SU-DHL-6 (cell line): ENCODE data around the gene GARS1.

ENCODE experiments used
- H2AFZ ChIP-seq: fragments of 200-600 bp; sonication (generic); 2 replicates; pipeline ENCODE4 v1.6.1; 2014; ENCODE audit warnings: low read depth, mild to moderate bottlenecking, moderate library complexity, mixed read lengths, antibody characterized with exemption, low read length; ENCODE audit not compliant: severe bottlenecking
- H3F3A ChIP-seq: fragments of 200-600 bp; shearing (Covaris generic); 2 replicates; pipeline ENCODE4 v1.6.0; 2016; ENCODE audit warnings: antibody characterized with exemption, mild to moderate bottlenecking; ENCODE audit not compliant: insufficient read depth
- H3K27ac ChIP-seq: fragments of 200-600 bp; sonication (generic); 2 replicates; pipeline ENCODE4 v1.5.1; 2016; ENCODE audit warnings: low read depth, mild to moderate bottlenecking, low read length, moderate library complexity, mixed read lengths
- H3K27me3 ChIP-seq: fragments of 200-600 bp; sonication (generic), shearing (Covaris generic); 2 replicates; pipeline ENCODE4 v1.6.0; 2014; ENCODE audit warnings: mild to moderate bottlenecking, low read length
- H3K36me3 ChIP-seq: fragments of 200-600 bp; sonication (generic); 2 replicates; pipeline ENCODE4 v1.6.1; 2014; ENCODE audit warnings: mild to moderate bottlenecking, low read length, mixed read lengths
- H3K4me2 ChIP-seq: fragments of 300-600, 200-600 bp; shearing (Covaris generic), sonication (generic); 2 replicates; pipeline ENCODE4 v1.6.0; 2014; ENCODE audit warnings: low read length, low read depth, mild to moderate bottlenecking; ENCODE audit not compliant: poor library complexity, severe bottlenecking
- H3K4me3 ChIP-seq: fragments of 200-600 bp; sonication (generic); 2 replicates; pipeline ENCODE4 v1.5.1; 2014; ENCODE audit warnings: antibody characterized with exemption, low read length, mild to moderate bottlenecking, mixed read lengths; ENCODE audit not compliant: insufficient read depth, poor library complexity, severe bottlenecking
- H3K79me2 ChIP-seq: fragments of 200-600 bp; sonication (generic); 2 replicates; pipeline ENCODE4 v1.6.1; 2014; ENCODE audit warnings: mild to moderate bottlenecking, low read length, moderate library complexity; ENCODE audit not compliant: insufficient read depth
- H3K9ac ChIP-seq: fragments of 200-600 bp; sonication (generic); 2 replicates; pipeline ENCODE4 v1.7.0; 2014; ENCODE audit warnings: mild to moderate bottlenecking, low read length
- H3K9me2 ChIP-seq: fragments of 200-600 bp; sonication (generic); replicated peaks from 2 replicates; pipeline ENCODE4 v1.6.1; 2014; ENCODE audit warnings: low read length; ENCODE audit not compliant: insufficient read depth
- H3K9me3 ChIP-seq: fragments of 200-600 bp; sonication (generic); 2 replicates; pipeline ENCODE4 v1.6.1; 2014; ENCODE audit warnings: low read length, mixed read lengths; ENCODE audit not compliant: insufficient read depth
- H4K20me1 ChIP-seq: fragments of 200-600 bp; sonication (generic); 2 replicates; pipeline ENCODE4 v1.6.1; 2014; ENCODE audit warnings: low read depth, mild to moderate bottlenecking, antibody characterized with exemption, low read length, moderate library complexity, mixed read lengths
- EZH2phosphoT487 ChIP-seq: fragments of 200-600 bp; sonication (generic), shearing (Covaris generic); conservative IDR thresholded peaks from 2 replicates; pipeline ENCODE4 v1.6.1; 2018; ENCODE audit warnings: mild to moderate bottlenecking, antibody characterized with exemption, low read length, moderate library complexity, mixed read lengths
- TF ChIP-seq, protein P1 (sequence below): fragments of 200-600 bp; sonication (generic); IDR thresholded peaks from one replicate; pipeline ENCODE4 v1.5.1; 2017; ENCODE audit warnings: antibody characterized with exemption, mild to moderate bottlenecking, low read length, moderate library complexity; ENCODE audit not compliant: insufficient read depth, poor library complexity, severe bottlenecking

The GARS1 gene

DNA sequence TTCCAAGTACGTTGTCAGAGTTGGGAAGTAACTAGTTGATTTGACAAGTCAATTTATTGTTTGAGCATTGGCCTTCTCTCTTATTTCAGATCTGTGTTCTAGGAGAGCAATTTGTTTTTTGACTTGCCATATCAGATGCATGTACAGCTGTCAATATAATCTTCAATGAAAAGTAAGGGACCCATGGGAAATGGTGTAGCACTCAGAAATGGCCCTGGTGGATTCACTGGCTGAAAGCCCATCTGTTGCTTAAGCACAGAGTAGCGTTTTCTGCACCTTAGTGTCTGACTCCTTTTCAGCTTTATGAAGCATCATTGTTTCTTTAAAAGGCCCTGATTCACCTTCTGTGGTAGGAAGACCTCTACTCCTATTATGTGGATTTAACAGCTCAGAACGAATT, 10.2 kb downstream of the GARS1 start:
- peaks cover 23% of the 10 kb centered on the region for H3F3A ChIP-seq
- H3K9me2 ChIP-seq, result no peaks in the 10 kb centered on the region
- no peak overlapping the region for H3K27ac ChIP-seq
- H4K20me1 ChIP-seq, result peaks cover 30% of the 10 kb centered on the region; the same call in 1 of the 2 replicates
- no peaks in the 10 kb centered on the region for H3K27me3 ChIP-seq
- H3K9ac ChIP-seq, result no peak overlapping the region
- no peak overlapping the region for H3K4me3 ChIP-seq
- H2AFZ ChIP-seq, result no peak overlapping the region
- peaks cover 60% of the 10 kb centered on the region for H3K79me2 ChIP-seq
- H3K4me2 ChIP-seq, result no peak overlapping the region
- H3K36me3 ChIP-seq, result peaks cover 89% of the 10 kb centered on the region
- H3K9me3 ChIP-seq, result no peaks in the 10 kb centered on the region
- TF ChIP-seq, protein P1, sequence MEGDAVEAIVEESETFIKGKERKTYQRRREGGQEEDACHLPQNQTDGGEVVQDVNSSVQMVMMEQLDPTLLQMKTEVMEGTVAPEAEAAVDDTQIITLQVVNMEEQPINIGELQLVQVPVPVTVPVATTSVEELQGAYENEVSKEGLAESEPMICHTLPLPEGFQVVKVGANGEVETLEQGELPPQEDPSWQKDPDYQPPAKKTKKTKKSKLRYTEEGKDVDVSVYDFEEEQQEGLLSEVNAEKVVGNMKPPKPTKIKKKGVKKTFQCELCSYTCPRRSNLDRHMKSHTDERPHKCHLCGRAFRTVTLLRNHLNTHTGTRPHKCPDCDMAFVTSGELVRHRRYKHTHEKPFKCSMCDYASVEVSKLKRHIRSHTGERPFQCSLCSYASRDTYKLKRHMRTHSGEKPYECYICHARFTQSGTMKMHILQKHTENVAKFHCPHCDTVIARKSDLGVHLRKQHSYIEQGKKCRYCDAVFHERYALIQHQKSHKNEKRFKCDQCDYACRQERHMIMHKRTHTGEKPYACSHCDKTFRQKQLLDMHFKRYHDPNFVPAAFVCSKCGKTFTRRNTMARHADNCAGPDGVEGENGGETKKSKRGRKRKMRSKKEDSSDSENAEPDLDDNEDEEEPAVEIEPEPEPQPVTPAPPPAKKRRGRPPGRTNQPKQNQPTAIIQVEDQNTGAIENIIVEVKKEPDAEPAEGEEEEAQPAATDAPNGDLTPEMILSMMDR, result no peak
- no peak for TF ChIP-seq EZH2phosphoT487

DNA sequence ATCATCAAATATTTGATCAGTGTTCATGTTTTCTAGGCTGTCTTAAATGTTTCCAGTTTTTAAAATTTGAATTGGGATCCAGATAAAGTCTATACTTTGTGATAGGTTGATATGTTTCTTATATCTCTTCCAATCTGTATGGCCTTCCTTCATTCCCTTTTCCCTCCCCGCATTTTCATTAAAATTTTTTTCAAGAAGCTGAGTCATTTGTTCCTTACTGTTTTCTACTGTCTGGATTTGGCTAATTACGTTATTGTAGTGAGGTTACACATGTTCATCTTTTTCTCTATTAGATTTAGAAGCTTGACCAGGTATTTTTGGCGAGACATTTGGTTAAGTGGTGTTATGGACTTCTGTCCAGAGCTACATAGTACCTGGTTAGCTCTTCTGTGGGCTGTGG, 11.2 kb downstream of the GARS1 start:
- Histone ChIP-seq H3K9me2 (no peaks in the 10 kb centered on the region), H3K36me3 (peaks cover 89% of the 10 kb centered on the region), H3K9ac (no peak overlapping the region), H2AFZ (no peak overlapping the region), H3K27ac (no peak overlapping the region), H3K27me3 (no peaks in the 10 kb centered on the region), H3K9me3 (no peaks in the 10 kb centered on the region), H3F3A (peaks cover 25% of the 10 kb centered on the region), H3K79me2 (peaks cover 57% of the 10 kb centered on the region), H4K20me1 (peaks cover 36% of the 10 kb centered on the region), H3K4me2 (no peak overlapping the region), H3K4me3 (no peak overlapping the region)
- TF ChIP-seq, protein P1, result no peak
- TF ChIP-seq EZH2phosphoT487, result no peak

DNA sequence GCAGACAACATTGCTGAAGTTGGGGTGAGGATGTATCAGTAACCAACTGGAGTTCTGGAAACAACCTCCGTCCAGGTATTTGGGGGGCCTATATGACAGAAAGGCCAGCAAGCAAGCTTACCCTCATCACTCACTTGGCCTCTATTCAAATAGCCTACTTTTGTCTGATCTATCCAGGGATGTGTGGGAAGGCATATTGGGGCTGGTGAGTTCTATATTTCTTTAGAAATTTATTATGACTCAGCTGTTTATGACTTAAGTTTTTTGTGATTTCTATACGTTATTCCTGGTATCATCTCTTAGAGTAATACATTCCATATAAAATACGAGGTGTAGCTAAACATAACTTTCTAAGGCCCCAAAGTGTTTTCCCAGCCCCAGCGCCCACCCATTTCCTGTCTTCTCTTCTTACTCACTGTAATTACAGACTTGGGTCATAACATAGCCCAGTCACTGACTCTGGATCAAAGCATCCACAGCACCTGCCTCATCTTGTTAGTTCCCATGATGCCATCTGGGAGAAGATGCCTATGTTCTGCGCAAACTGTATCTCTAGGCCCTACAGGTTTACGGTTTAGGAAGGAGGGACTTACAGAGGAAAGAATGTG, 18.1 kb downstream of the GARS1 start:
- Histone ChIP-seq H3F3A (peaks cover 21% of the 10 kb centered on the region), H3K79me2 (peaks cover 72% of the 10 kb centered on the region), H3K4me2 (no peak overlapping the region), H3K27ac (no peak overlapping the region), H3K9ac (no peak overlapping the region), H3K9me3 (no peaks in the 10 kb centered on the region), H2AFZ (no peak overlapping the region), H3K36me3 (peaks cover 93% of the 10 kb centered on the region), H3K4me3 (no peak overlapping the region), H3K9me2 (no peaks in the 10 kb centered on the region), H3K27me3 (no peaks in the 10 kb centered on the region), H4K20me1 (peaks cover 51% of the 10 kb centered on the region)
- no peak for TF ChIP-seq EZH2phosphoT487
- TF ChIP-seq, protein P1, result no peak
